HCT116 (cell line): ENCODE results near the gene SDE2. TPM values are rescaled to one million over a fixed set of nuclear protein-coding genes. Genes with fewer than 3 reads are reported as not detected.
"Not testable (repeated sequence)": the region's sequence is repeated elsewhere in the genome, so short reads cannot be mapped to it uniquely, and the experiment has no call there.

ENCODE experiments used
- ATAC-seq: fragments of 200-7000 bp; cut with Tn5 transposase; 2 replicates; pipeline ENCODE4 v1.9.1; 2020; ENCODE audit warnings: mild to moderate bottlenecking, moderate library complexity
- BruUV-seq: library from RNA; stranded (reverse); fragments of 400-500 nt; replicated peaks from 2 replicates; lab custom pipeline; 2021; lab: Mats Ljungman, UMichigan
- CTCF ChIA-PET: fragments of 300-600 bp; sonication (Branson Sonifier 250); formaldehyde crosslinking; loops from one replicate; lab custom pipeline; 2021; ENCODE audit warnings: antibody characterized with exemption; lab: Charles Lee
- POLR2A ChIA-PET: fragments of 300-600, 350-600 bp; sonication (Branson Sonifier 250); formaldehyde crosslinking; loops from one replicate; lab custom pipeline; 2021; ENCODE audit warnings: antibody characterized with exemption; lab: Charles Lee
- RAD21 ChIA-PET, 2 experiments: fragments of 300-600 bp; sonication (Branson Sonifier 250); formaldehyde crosslinking; loops; one replicate each; lab custom pipeline; 2023; ENCODE audit warnings: low total read pairs in 2 of 2; ENCODE audit not compliant: uncharacterized antibody in 2 of 2, unreplicated experiment in 2 of 2, low non-redundant PET in 1 of 2; lab: Charles Lee
- DNase-seq: peaks from one replicate; pipeline ENCODE4 v3.0.0-alpha.2; 2010; ENCODE audit warnings: low read depth, low spot score
- H2AFZ ChIP-seq: fragments of 200-600 bp; shearing (Covaris generic), sonication (generic); 2 replicates; pipeline ENCODE4 v1.6.1; 2017; ENCODE audit warnings: low read depth, mixed run types, mixed read lengths, antibody characterized with exemption, low read length; ENCODE audit not compliant: poor library complexity, severe bottlenecking
- H3K27ac ChIP-seq: 2 replicates; pipeline ENCODE4 v1.5.1; 2012; ENCODE audit warnings: low read depth, low read length
- H3K27me3 ChIP-seq: fragments of 200-600 bp; sonication (generic); 2 replicates; pipeline ENCODE4 v1.6.1; 2016; ENCODE audit warnings: mixed run types, low read length, mixed read lengths; ENCODE audit not compliant: insufficient read depth
- H3K36me3 ChIP-seq, 2 experiments: fragments of 200-500 bp in 1 of 2; fragments of 200-600 bp in 1 of 2; sonication (Bioruptor generic) in 1 of 2; sonication (generic) in 1 of 2; 2 replicates each; pipeline versions ENCODE4 v1.5.1 to v1.6.1; 2014 to 2016; ENCODE audit warnings: low read length in 2 of 2, inconsistent platforms in 1 of 2, mixed read lengths in 1 of 2, mixed run types in 1 of 2; ENCODE audit not compliant: insufficient read depth in 2 of 2, control insufficient read depth in 1 of 2
- H3K4me1 ChIP-seq, 2 experiments: fragments of 200-600 bp in 1 of 2; sonication (generic) in 1 of 2; 2 replicates each; pipeline versions ENCODE4 v1.5.1 to v1.6.1; 2012 to 2017; ENCODE audit warnings: low read length in 2 of 2, inconsistent platforms in 1 of 2, mild to moderate bottlenecking in 1 of 2, mixed read lengths in 1 of 2, mixed run types in 1 of 2, moderate library complexity in 1 of 2; ENCODE audit not compliant: insufficient read depth in 2 of 2, control insufficient read depth in 1 of 2
- H3K4me2 ChIP-seq: fragments of 200-600 bp; sonication (generic); 2 replicates; pipeline ENCODE4 v1.6.1; 2017; ENCODE audit warnings: mixed run types, low read length, mixed read lengths
- H3K4me3 ChIP-seq, 2 experiments: fragments of 200-600 bp in 1 of 2; sonication (generic) in 1 of 2; replicated peaks in 1 of 2; 2 replicates each; pipeline ENCODE4 v1.5.1; 2011 to 2016; ENCODE audit warnings: low read length in 2 of 2, control low read depth in 1 of 2, low read depth in 1 of 2, mild to moderate bottlenecking in 1 of 2, mixed read lengths in 1 of 2, mixed run types in 1 of 2
- H3K79me2 ChIP-seq: fragments of 200-600 bp; sonication (generic); 2 replicates; pipeline ENCODE4 v1.6.1; 2017; ENCODE audit warnings: mild to moderate bottlenecking, mixed run types, low read length, moderate library complexity, mixed read lengths; ENCODE audit not compliant: insufficient read depth
- H3K9ac ChIP-seq: fragments of 200-600 bp; sonication (generic); 2 replicates; pipeline ENCODE4 v1.6.1; 2016; ENCODE audit warnings: low read length, mixed read lengths
- H3K9me2 ChIP-seq: fragments of 200-600 bp; sonication (generic), shearing (Covaris generic); 2 replicates; pipeline ENCODE4 v1.6.1; 2017; ENCODE audit warnings: mixed run types, mild to moderate bottlenecking, moderate library complexity; ENCODE audit not compliant: insufficient read depth
- H3K9me3 ChIP-seq, 2 experiments: fragments of 200-500 bp in 1 of 2; fragments of 200-600 bp in 1 of 2; sonication (Bioruptor generic) in 1 of 2; sonication (generic) in 1 of 2; 2 replicates each; pipeline ENCODE4 v1.6.1; 2014 to 2017; ENCODE audit warnings: low read length in 2 of 2, mixed read lengths in 2 of 2, inconsistent platforms in 1 of 2, low read depth in 1 of 2, mild to moderate bottlenecking in 1 of 2, mixed run types in 1 of 2, moderate library complexity in 1 of 2; ENCODE audit not compliant: control insufficient read depth in 1 of 2, insufficient read depth in 1 of 2
- H4K20me1 ChIP-seq: fragments of 200-600 bp; sonication (generic), shearing (Covaris generic); 2 replicates; pipeline ENCODE4 v1.6.1; 2017; ENCODE audit warnings: mixed run types, mild to moderate bottlenecking, moderate library complexity; ENCODE audit not compliant: insufficient read depth
- CBX3 ChIP-seq: IDR thresholded peaks from 2 replicates; pipeline ENCODE4 v1.6.1; 2012; ENCODE audit warnings: low read depth
- EGR1 ChIP-seq: IDR thresholded peaks from 2 replicates; pipeline ENCODE4 v1.6.1; 2012; ENCODE audit warnings: low read depth
- ELF1 ChIP-seq: IDR thresholded peaks from 2 replicates; pipeline ENCODE4 v1.6.1; 2012; ENCODE audit warnings: low read depth, borderline replicate concordance
- EZH2 ChIP-seq: fragments of 200-600 bp; sonication (generic); IDR thresholded peaks from 2 replicates; pipeline ENCODE4 v1.6.1; 2017; ENCODE audit warnings: antibody characterized with exemption, mixed run types
- SIN3A ChIP-seq: IDR thresholded peaks from 2 replicates; pipeline ENCODE4 v1.6.1; 2012; ENCODE audit warnings: low read depth
- SRF ChIP-seq: IDR thresholded peaks from 2 replicates; pipeline ENCODE4 v1.6.1; 2012; ENCODE audit warnings: low read depth
- TCF7L2 ChIP-seq: IDR thresholded peaks from 2 replicates; pipeline ENCODE4 v1.7.0; 2011; ENCODE audit warnings: borderline replicate concordance, inconsistent platforms; ENCODE audit not compliant: insufficient read depth, insufficient read length; ENCODE audit errors: extremely low read depth
- YY1 ChIP-seq: IDR thresholded peaks from 2 replicates; pipeline ENCODE4 v1.6.1; 2011; ENCODE audit warnings: low read length, low read depth, moderate library complexity, mild to moderate bottlenecking; ENCODE audit not compliant: insufficient replicate concordance; ENCODE audit errors: extremely low read depth
- ZFX ChIP-seq: fragments of 450-650 bp; IDR thresholded peaks from 2 replicates; pipeline ENCODE4 v1.6.1; 2017
- intact Hi-C: fragments of 100-400 bp; cut with micrococcal nuclease; formaldehyde crosslinking; loops from 2 replicates; pipeline ENCODE4 v1.10.0; 2022
- total RNA-seq: library from RNA; stranded (reverse); gene quantifications from one replicate; pipeline ENCODE4 v1.2.1, GENCODE V29; 2021; ENCODE audit not compliant: unreplicated experiment
- TF ChIP-seq, protein P1 (sequence below), 3 experiments: fragments of 200-600 bp in 1 of 3; sonication (generic) in 1 of 3; IDR thresholded peaks in 2 of 3; conservative IDR thresholded peaks in 1 of 3; 2 replicates each; pipeline ENCODE4 v1.5.1; 2012 to 2017; ENCODE audit warnings: low read depth in 2 of 3, low read length in 2 of 3, antibody characterized with exemption in 1 of 3, borderline replicate concordance in 1 of 3, control low read depth in 1 of 3, mild to moderate bottlenecking in 1 of 3, mixed read lengths in 1 of 3, mixed run types in 1 of 3, moderate library complexity in 1 of 3; ENCODE audit not compliant: insufficient read depth in 1 of 3
- TF ChIP-seq, protein P2 (sequence below): IDR thresholded peaks from 2 replicates; pipeline ENCODE4 v1.6.1; 2012

Gene SDE2
- total RNA-seq, 1 experiment from 2014 or later = 22.5 TPM

DNA sequence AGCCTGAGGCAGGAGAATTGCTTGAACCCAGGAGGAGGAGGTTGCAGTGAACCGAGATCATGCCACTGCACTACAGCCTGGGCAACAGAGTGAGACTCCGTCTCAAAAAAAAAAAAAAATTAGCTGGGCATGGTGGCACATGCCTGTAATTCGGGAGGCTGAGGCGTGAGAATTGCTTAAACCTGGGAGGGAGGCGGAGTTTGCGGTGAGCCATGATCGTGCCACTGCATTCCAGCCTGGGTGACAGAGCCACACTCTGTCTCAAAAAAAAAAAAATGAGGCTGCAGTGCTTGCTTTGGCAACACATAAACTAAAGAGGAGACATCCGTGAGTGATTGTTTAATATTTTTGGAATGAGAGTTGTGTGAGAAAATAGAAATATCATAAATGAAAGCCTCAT is 63.1 kb downstream of the SDE2 start:
- H3K9ac ChIP-seq, H3K36me3 ChIP-seq, H3K4me1 ChIP-seq, H3K9me2 ChIP-seq, H3K27me3 ChIP-seq, BruUV-seq, RAD21 ChIA-PET, H3K4me3 ChIP-seq, H3K27ac ChIP-seq, H3K79me2 ChIP-seq, H2AFZ ChIP-seq, H3K9me3 ChIP-seq, intact Hi-C loops, H4K20me1 ChIP-seq, ATAC-seq, H3K4me2 ChIP-seq, DNase-seq: not testable (repeated sequence)
- CTCF ChIA-PET = interaction anchor here (1.5 kb wide), 1 partner anchor 12 kb away, joined by 3 read pairs; the partner anchor contains the start of gene PYCR2
- POLR2A ChIA-PET = interaction anchor here (1.2 kb wide), 1 partner anchor 12 kb away, joined by 5 read pairs; the partner anchor contains the start of gene PYCR2

- H3K4me3 ChIP-seq = no peak overlapping the region
- H3K27ac ChIP-seq = no peak overlapping the region
- ATAC-seq (no peak), DNase-seq (no peak)
- no peak overlapping the region for H3K4me2 ChIP-seq
- POLR2A ChIA-PET = interaction anchor here (1.2 kb wide), 1 partner anchor 11 kb away, joined by 5 read pairs; the partner anchor contains the start of gene PYCR2
- BruUV-seq = no TSS peak
- intact Hi-C loops = no loop called here
- no peak overlapping the region for H2AFZ ChIP-seq
- H3K27me3 ChIP-seq = no peaks in the 10 kb centered on the region
- no peaks in the 10 kb centered on the region for H3K9me2 ChIP-seq
- H4K20me1 ChIP-seq = no peaks in the 10 kb centered on the region
- no peaks in the 10 kb centered on the region for H3K79me2 ChIP-seq
- no peak overlapping the region for H3K9ac ChIP-seq
- TF ChIP-seq CBX3 = no peak
- no peak for TF ChIP-seq EZH2
- TF ChIP-seq, protein P1, sequence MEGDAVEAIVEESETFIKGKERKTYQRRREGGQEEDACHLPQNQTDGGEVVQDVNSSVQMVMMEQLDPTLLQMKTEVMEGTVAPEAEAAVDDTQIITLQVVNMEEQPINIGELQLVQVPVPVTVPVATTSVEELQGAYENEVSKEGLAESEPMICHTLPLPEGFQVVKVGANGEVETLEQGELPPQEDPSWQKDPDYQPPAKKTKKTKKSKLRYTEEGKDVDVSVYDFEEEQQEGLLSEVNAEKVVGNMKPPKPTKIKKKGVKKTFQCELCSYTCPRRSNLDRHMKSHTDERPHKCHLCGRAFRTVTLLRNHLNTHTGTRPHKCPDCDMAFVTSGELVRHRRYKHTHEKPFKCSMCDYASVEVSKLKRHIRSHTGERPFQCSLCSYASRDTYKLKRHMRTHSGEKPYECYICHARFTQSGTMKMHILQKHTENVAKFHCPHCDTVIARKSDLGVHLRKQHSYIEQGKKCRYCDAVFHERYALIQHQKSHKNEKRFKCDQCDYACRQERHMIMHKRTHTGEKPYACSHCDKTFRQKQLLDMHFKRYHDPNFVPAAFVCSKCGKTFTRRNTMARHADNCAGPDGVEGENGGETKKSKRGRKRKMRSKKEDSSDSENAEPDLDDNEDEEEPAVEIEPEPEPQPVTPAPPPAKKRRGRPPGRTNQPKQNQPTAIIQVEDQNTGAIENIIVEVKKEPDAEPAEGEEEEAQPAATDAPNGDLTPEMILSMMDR (IDR thresholded peaks at IDR 0.05 in 2 of 3, conservative IDR thresholded peaks at IDR 0.05 in 1 of 3; ENCODE audit: borderline replicate concordance in 1 of 3, insufficient read depth in 1 of 3, low read depth in 2 of 3, low read length in 2 of 3) = no peak
- no peak for TF ChIP-seq SRF
- TF ChIP-seq EGR1 = no peak
- TF ChIP-seq ELF1 = no peak
- no peak for TF ChIP-seq ZFX
- no peak for TF ChIP-seq YY1
- TF ChIP-seq, protein P2, sequence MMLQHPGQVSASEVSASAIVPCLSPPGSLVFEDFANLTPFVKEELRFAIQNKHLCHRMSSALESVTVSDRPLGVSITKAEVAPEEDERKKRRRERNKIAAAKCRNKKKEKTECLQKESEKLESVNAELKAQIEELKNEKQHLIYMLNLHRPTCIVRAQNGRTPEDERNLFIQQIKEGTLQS = no peak
- TF ChIP-seq SIN3A = no peak
- TF ChIP-seq TCF7L2 = no peak
- H3K36me3 ChIP-seq = no peaks in the 10 kb centered on the region
- no peaks in the 10 kb centered on the region for H3K9me3 ChIP-seq
- CTCF ChIA-PET = interaction anchor here (1.5 kb wide), 1 partner anchor 11 kb away, joined by 3 read pairs; the partner anchor contains the start of gene PYCR2
- no peaks in the 10 kb centered on the region; a peak in 1 of 4 replicates for H3K4me1 ChIP-seq
- RAD21 ChIA-PET = no interaction called here
Measured at GRCh38 chr1:225934711-225935110, 64.4 kb downstream of the SDE2 start.
